ENCODE results near the gene SLC34A3. TPM values are rescaled to one million over a fixed set of nuclear protein-coding genes. Genes with fewer than 3 reads are reported as not detected.

Gene SLC34A3
- total RNA-seq, 4 donors from 2014 or later = not detected

DNA sequence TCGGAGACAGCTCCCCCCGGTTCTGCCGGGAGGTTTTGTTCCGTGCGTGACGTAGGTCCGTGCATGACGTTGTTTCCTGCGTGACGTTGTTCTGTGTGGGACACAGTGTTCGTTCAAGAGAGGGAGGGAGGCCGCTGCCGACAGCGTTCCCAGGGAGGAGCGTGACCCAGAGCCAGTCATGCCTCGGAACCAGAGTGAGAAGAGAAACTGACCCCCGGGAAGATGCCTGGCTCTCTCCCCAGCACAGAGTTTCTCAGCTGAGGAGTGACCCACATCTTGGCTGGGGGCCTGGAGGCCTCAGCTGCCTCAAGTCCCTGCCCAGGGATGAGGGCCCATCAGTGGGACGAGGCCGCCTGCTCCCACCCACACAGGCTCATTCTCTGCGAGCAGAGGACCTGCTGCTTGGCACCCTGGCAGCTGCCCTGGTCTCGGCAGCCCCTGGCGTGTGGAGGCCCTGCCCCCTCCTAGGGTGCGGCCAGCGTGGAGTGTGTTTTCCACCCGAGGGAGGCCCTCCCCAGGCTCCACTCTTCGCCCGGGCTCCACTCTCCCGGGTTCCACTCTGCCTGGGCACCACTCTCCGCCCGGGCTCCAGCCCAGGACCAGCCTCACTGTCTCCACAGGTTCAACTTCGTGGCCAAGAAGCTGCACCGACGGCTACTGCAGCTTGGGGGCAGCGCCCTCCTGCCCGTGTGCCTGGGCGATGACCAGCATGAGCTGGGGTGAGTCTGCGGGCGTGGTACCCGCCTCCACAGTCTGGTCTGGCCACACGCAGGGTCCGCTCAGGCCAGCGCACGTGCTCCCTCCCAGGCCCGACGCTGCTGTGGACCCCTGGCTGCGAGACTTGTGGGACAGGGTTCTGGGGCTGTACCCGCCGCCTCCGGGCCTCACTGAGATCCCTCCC is 17.3 kb upstream of the SLC34A3 start:
- no peak for ATAC-seq (ENCODE audit: low FRiP score)

DNA sequence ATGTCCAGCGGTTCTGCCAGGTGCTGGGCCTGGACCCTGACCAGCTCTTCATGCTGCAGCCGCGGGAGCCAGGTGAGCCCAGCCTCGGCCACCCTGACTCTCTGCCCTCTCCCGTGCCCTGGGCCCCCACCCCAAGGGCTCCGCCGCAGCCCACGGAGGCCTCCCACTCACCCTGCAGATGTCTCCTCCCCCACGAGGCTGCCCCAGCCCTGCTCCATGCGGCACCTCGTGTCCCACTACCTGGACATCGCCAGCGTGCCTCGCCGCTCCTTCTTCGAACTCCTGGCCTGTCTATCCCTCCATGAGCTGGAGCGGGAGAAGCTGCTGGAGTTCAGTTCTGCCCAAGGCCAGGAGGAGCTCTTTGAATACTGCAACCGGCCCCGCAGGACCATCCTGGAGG is 16.1 kb upstream of the SLC34A3 start:
- no peak for ATAC-seq (ENCODE audit: low FRiP score)

More for the DNA sequence above, 17.3 kb upstream of the SLC34A3 start:
- no peak for DNase-seq (ENCODE audit: low spot score)
- TF ChIP-seq, protein P1, sequence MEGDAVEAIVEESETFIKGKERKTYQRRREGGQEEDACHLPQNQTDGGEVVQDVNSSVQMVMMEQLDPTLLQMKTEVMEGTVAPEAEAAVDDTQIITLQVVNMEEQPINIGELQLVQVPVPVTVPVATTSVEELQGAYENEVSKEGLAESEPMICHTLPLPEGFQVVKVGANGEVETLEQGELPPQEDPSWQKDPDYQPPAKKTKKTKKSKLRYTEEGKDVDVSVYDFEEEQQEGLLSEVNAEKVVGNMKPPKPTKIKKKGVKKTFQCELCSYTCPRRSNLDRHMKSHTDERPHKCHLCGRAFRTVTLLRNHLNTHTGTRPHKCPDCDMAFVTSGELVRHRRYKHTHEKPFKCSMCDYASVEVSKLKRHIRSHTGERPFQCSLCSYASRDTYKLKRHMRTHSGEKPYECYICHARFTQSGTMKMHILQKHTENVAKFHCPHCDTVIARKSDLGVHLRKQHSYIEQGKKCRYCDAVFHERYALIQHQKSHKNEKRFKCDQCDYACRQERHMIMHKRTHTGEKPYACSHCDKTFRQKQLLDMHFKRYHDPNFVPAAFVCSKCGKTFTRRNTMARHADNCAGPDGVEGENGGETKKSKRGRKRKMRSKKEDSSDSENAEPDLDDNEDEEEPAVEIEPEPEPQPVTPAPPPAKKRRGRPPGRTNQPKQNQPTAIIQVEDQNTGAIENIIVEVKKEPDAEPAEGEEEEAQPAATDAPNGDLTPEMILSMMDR (IDR thresholded peaks at IDR 0.05) = no peak

DNA sequence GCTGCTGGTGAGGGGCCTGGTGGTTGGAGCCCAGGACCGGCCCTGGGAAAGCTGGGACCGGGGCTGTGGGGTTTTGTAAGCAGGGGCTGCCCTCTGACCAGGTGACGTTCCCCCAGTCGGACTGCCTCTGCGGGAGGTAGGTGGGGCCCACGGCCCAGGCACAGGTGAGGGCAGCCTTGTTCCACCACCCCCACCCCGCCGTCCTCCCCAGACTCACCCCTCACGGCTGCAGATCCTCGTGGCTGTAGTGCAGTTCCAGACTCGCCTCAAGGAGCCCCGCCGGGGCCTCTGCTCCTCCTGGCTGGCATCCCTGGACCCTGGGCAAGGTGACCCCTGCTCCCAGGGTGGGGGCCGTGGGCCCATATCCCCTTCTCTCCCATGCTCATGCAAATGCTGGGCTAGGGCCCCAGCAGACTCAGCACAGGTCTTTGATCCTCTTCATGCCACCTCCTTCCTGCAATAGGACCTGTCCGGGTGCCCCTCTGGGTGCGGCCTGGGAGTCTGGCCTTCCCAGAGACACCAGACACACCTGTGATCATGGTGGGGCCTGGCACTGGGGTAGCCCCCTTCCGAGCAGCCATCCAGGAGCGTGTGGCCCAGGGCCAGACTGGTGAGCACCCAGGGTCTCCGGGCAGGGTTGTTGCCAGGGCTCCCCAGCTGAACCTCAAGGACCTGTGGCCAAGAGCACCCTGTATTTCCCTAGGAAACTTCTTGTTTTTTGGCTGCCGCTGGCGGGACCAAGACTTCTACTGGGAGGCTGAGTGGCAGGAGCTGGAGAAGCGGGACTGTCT is 15.3 kb upstream of the SLC34A3 start:
- DNase-seq (ENCODE audit: low spot score) (no peak), ATAC-seq (ENCODE audit: low FRiP score) (no peak)
- TF ChIP-seq, protein P1 (IDR thresholded peaks at IDR 0.05) = no peak

More for the DNA sequence above, 16.1 kb upstream of the SLC34A3 start:
- no peak for DNase-seq (ENCODE audit: low spot score)
- TF ChIP-seq, protein P1 (IDR thresholded peaks at IDR 0.05) = no peak

DNA sequence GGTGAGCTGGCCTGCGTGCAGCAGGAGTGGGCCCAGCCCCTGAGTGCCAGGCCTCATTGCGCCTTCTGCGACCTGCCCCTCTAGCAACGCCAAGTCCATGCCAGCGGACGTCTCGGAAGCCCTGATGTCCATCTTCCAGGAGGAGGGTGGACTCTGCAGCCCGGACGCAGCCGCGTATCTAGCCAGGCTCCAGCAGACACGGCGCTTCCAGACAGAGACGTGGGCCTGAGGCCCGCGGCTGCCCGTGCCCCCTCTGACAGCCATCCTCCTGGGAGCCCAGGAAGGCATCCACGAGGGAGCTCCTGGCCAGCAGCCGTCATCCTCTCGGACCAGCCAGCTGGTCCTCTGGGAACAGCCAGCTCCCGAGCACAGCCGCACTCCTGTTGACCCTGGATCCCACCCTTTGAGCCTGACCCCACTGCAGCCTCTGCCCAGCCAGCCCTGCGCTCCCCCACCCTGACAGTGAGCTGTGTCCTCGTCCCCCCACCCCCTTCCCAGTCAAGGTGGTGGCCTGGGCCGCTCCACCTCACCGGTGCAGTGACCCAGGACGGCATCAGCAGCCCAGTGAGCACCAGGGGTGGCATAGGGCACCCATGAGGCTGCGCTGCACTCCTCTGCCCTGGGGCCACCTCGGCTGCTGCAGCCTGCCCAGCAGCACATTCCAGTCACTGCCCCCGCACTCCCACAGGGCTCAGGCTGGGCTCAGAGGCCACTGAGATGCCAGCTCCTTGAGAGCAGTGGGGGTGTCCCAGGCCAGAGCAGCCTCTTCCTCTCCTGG is 14.3 kb upstream of the SLC34A3 start:
- ATAC-seq (ENCODE audit: low FRiP score) = no peak
- no peak for DNase-seq (ENCODE audit: low spot score)
- TF ChIP-seq, protein P1 (IDR thresholded peaks at IDR 0.05) = no peak

DNA sequence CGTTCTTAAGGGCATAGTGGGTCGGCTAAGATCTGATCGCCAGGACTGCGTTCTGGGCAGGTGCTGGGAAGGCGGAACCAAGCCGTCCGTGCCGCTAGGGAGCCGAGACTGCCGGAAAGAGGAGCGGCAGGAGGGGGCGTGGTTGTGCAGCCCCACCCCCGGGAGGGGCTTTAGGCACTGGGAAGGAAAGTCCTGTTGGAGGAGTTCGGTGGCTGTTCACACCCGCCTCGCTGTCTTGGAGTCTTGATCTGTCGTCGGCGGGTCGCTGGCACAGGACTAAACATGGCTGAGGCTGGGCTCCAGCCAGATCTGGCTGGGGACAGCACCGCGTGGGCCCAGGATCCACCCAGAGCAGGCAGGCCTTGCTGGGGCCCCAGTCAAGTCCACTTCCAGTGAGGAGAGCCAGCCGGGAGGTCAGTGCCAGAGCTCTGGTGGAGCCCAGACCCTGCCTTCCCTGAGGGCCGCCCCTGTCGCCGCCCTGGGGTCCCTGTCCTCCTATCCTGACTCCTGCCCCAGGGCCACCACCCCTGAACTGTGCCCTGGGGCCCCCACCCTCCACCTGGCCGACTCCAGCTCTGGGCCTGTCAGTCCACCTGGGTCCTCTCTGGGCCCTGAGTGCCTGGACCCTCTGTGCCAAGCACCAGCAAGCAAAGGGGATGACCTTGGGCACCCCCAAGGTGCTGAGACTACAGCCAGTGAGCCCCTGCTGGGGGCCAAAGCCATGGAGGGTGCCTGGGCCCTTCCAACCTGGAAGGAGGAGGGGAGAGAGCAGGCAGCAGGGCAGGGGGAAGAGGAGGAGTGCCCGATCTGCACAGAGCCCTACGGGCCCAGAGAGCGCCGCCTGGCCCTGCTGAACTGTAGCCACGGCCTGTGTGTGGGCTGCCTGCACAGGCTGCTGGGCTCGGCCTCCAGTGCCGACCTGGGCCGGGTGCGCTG is 13.2 kb upstream of the SLC34A3 start:
- TF ChIP-seq, protein P1 (IDR thresholded peaks at IDR 0.05) = no peak
- DNase-seq (ENCODE audit: low spot score) = peak; percentile 44
- peak; percentile 69 for ATAC-seq (ENCODE audit: low FRiP score)

Data from omental fat pad (tissue), 4 donors.